CD14-positive monocyte (primary cell): ENCODE data around the gene SMURF1. TPM values are rescaled to one million over a fixed set of nuclear protein-coding genes. Genes with fewer than 3 reads are reported as not detected.

Source experiments
- DNase-seq, 3 donors: peaks; one replicate each; pipeline ENCODE4 v3.0.0-alpha.2; 2011 to 2022
- H2AFZ ChIP-seq: 2 replicates; pipeline ENCODE4 v1.6.0; 2012; ENCODE audit warnings: mild to moderate bottlenecking, low read depth, low read length, inconsistent platforms; ENCODE audit not compliant: insufficient read depth, poor library complexity, severe bottlenecking
- H3K27ac ChIP-seq, 2 donors: 1 replicate in 1 of 2; 2 replicates in 1 of 2; pipeline ENCODE4 v1.5.1; 2012 to 2013; ENCODE audit warnings: low read length in 2 of 2, control low read depth in 1 of 2, inconsistent platforms in 1 of 2, low read depth in 1 of 2, mild to moderate bottlenecking in 1 of 2
- H3K27me3 ChIP-seq, 2 donors: one replicate each; pipeline versions ENCODE4 v1.6.0 to v1.6.1; 2011 to 2013; ENCODE audit warnings: low read length in 2 of 2; ENCODE audit not compliant: control insufficient read depth in 2 of 2, insufficient read depth in 2 of 2
- H3K36me3 ChIP-seq, 2 donors: replicated peaks in 1 of 2; 1 replicate in 1 of 2; 2 replicates in 1 of 2; pipeline versions ENCODE4 v1.5.1 to v1.6.1; 2012 to 2013; ENCODE audit warnings: low read length in 2 of 2, control low read depth in 1 of 2, inconsistent platforms in 1 of 2, mild to moderate bottlenecking in 1 of 2; ENCODE audit not compliant: insufficient read depth in 2 of 2, control insufficient read depth in 1 of 2
- H3K4me1 ChIP-seq, 2 donors: 1 replicate in 1 of 2; 2 replicates in 1 of 2; pipeline versions ENCODE4 v1.5.1 to v1.6.1; 2012 to 2013; ENCODE audit warnings: low read length in 2 of 2, control low read depth in 1 of 2, inconsistent platforms in 1 of 2, mild to moderate bottlenecking in 1 of 2, moderate library complexity in 1 of 2; ENCODE audit not compliant: insufficient read depth in 2 of 2, control insufficient read depth in 1 of 2
- H3K4me2 ChIP-seq: replicated peaks from 2 replicates; pipeline ENCODE3; 2012; ENCODE audit warnings: low read length, moderate library complexity, mild to moderate bottlenecking; ENCODE audit not compliant: poor library complexity, severe bottlenecking; ENCODE audit errors: extremely low read depth
- H3K4me3 ChIP-seq, 3 experiments: fragments of 200-600 bp in 1 of 3; sonication (generic) in 1 of 3; replicated peaks in 1 of 3; 1 replicate in 2 of 3; 2 replicates in 1 of 3; pipeline ENCODE4 v1.5.1; 2011 to 2013; ENCODE audit warnings: low read length in 3 of 3, mild to moderate bottlenecking in 3 of 3, control low read depth in 2 of 3, low read depth in 2 of 3, inconsistent platforms in 1 of 3, moderate library complexity in 1 of 3
- H3K79me2 ChIP-seq: 2 replicates; pipeline ENCODE4 v1.6.0; 2012; ENCODE audit warnings: mild to moderate bottlenecking, control low read depth, inconsistent platforms, low read length, moderate library complexity; ENCODE audit not compliant: insufficient read depth
- H3K9ac ChIP-seq: 2 replicates; pipeline ENCODE4 v1.6.0; 2017; ENCODE audit warnings: low read length, mild to moderate bottlenecking; ENCODE audit not compliant: insufficient read depth, poor library complexity, severe bottlenecking
- H3K9me3 ChIP-seq, 2 donors: replicated peaks in 1 of 2; 1 replicate in 1 of 2; 2 replicates in 1 of 2; pipeline versions ENCODE4 v1.5.1 to v1.6.1; 2012 to 2013; ENCODE audit warnings: low read length in 2 of 2, control low read depth in 1 of 2; ENCODE audit not compliant: control insufficient read depth in 1 of 2, insufficient read depth in 1 of 2
- H4K20me1 ChIP-seq: 2 replicates; pipeline ENCODE4 v1.6.0; 2012; ENCODE audit warnings: mild to moderate bottlenecking, low read length, control low read depth, moderate library complexity; ENCODE audit not compliant: insufficient read depth
- H3K27ac Mint-ChIP-seq, 7 donors: one replicate each; pipeline ENCODE4 v1.8.0; 2020; ENCODE audit warnings: mild to moderate bottlenecking in 7 of 7, mixed read lengths in 7 of 7, moderate library complexity in 6 of 7, inconsistent platforms in 2 of 7
- H3K27me3 Mint-ChIP-seq, 3 donors: one replicate each; pipeline ENCODE4 v1.8.0; 2021 to 2022; ENCODE audit warnings: low read depth in 3 of 3, mild to moderate bottlenecking in 3 of 3, mixed read lengths in 3 of 3, moderate library complexity in 3 of 3, inconsistent platforms in 1 of 3
- H3K36me3 Mint-ChIP-seq, 2 donors: one replicate each; pipeline ENCODE4 v1.8.0; 2020; ENCODE audit warnings: mixed read lengths in 2 of 2, inconsistent platforms in 1 of 2, mild to moderate bottlenecking in 1 of 2
- H3K4me1 Mint-ChIP-seq: one replicate; pipeline ENCODE4 v1.8.0; 2020; ENCODE audit warnings: mild to moderate bottlenecking, mixed read lengths
- H3K4me3 Mint-ChIP-seq, 2 donors: one replicate each; pipeline ENCODE4 v1.8.0; 2020; ENCODE audit warnings: mild to moderate bottlenecking in 2 of 2, mixed read lengths in 2 of 2, moderate library complexity in 1 of 2
- H3K9me3 Mint-ChIP-seq, 7 donors: one replicate each; pipeline ENCODE4 v1.8.0; 2020 to 2022; ENCODE audit warnings: mixed read lengths in 7 of 7, mild to moderate bottlenecking in 6 of 7, moderate library complexity in 6 of 7, inconsistent platforms in 2 of 7
- CTCF ChIP-seq: fragments of 200-600 bp; IDR thresholded peaks from one replicate; pipeline ENCODE4 v1.8.0; 2022; ENCODE audit warnings: antibody characterized with exemption, mild to moderate bottlenecking
- WGBS: methylation state at CpG from one replicate; pipeline ENCODE4 v1.1.5; 2013; ENCODE audit warnings: missing lambda C conversion rate; ENCODE audit not compliant: insufficient coverage; 5-methylcytosine and 5-hydroxymethylcytosine counted together
- intact Hi-C, 2 donors: fragments of 100-400 bp; cut with micrococcal nuclease; formaldehyde crosslinking; loops; one replicate each; pipeline versions ENCODE4 v1.15.0 to v1.15.1; 2023
- polyA plus RNA-seq, 3 donors: library from polyadenylated mRNA; depleted of rRNA in 1 of 3; unstranded in 2 of 3; stranded (reverse) in 1 of 3; fragments of 300-500 nt in 2 of 3; fragments of >200 nt in 1 of 3; fragmentation: Illumina TruSeq in 2 of 3; gene quantifications; 1 replicate in 2 of 3; 2 replicates in 1 of 3; pipeline ENCODE4 v1.2.3, GENCODE V29; 2012 to 2021

SMURF1 gene
- polyA plus RNA-seq, 3 donors, result 0.48 to 15.8 (median 1.6) TPM

DNA sequence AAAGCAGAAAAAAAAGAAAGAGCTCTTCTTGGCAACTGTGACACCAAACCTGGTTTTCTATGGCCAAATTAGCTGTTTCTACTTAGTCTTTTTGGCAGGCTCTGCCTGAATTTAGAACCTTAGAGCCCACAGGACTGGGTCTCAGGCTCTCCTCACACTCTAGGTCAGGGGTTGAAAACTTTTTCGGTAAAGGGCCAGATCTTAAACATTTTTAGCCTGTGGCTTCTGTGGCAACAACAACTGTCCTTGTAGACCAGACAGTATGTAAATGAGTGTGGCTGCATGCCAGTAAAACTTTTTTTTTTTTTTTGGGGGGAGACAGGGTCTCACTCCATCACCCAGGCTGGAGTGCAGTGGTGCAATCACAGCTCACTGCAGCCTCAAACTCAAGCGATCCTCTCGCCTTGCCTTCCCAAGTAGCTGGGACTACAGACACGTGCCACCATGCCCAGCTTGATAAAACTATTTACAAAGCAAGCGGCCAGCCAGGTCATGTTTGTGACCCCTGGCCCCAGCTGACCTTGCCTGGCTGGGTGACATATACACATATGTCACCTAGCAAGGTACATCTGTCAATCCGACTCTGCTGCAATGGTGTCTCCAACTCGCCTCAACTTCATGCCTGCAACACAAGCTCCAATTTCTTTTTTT, 46.6 kb upstream of the SMURF1 start:
- Mint-ChIP-seq H3K9me3 (peaks cover 0 to 2% (median 0%) of the 10 kb centered on the region in 7 donors), H3K36me3 (no peaks in the 10 kb centered on the region), H3K4me1 (no peaks in the 10 kb centered on the region), H3K27ac (no peak overlapping the region), H3K27me3 (peaks cover 3 to 11% (median 11%) of the 10 kb centered on the region in 3 donors), H3K4me3 (no peak overlapping the region)
- H3K9me3 ChIP-seq, result no peaks in the 10 kb centered on the region
- 72% methylated on average over 6 of the region's 7 CpGs for WGBS
- H3K36me3 ChIP-seq, result no peaks in the 10 kb centered on the region
- H3K27ac ChIP-seq, result no peak overlapping the region
- H3K4me3 ChIP-seq, result no peak overlapping the region
- no peak overlapping the region for H2AFZ ChIP-seq
- H4K20me1 ChIP-seq, result no peaks in the 10 kb centered on the region
- H3K27me3 ChIP-seq, result no peaks in the 10 kb centered on the region
- no peaks in the 10 kb centered on the region for H3K79me2 ChIP-seq
- no peak for DNase-seq
- H3K4me2 ChIP-seq, result no peak overlapping the region
- no peak overlapping the region for H3K9ac ChIP-seq
- no peak for TF ChIP-seq CTCF
- H3K4me1 ChIP-seq, result no peaks in the 10 kb centered on the region
- intact Hi-C loops, result no loop called here

GRCh38 chr7:99189222-99189621, 45.3 kb upstream of the SMURF1 start:
- Mint-ChIP-seq H3K4me3 (no peak overlapping the region), H3K27ac (peak overlapping the region in 1 of 7 donors; percentile 1), H3K9me3 (peaks cover 0 to 2% (median 0%) of the 10 kb centered on the region in 7 donors), H3K36me3 (no peaks in the 10 kb centered on the region), H3K27me3 (peaks cover 1 to 11% (median 10%) of the 10 kb centered on the region in 3 donors), H3K4me1 (no peaks in the 10 kb centered on the region)
- H3K79me2 ChIP-seq, result no peaks in the 10 kb centered on the region
- no peak overlapping the region for H2AFZ ChIP-seq
- no peak overlapping the region for H3K27ac ChIP-seq
- no peak for TF ChIP-seq CTCF
- no peak overlapping the region for H3K4me2 ChIP-seq
- no peak overlapping the region for H3K4me3 ChIP-seq
- DNase-seq, result no peak
- H3K4me1 ChIP-seq, result no peaks in the 10 kb centered on the region
- H4K20me1 ChIP-seq, result no peaks in the 10 kb centered on the region
- intact Hi-C loops, result no loop called here
- H3K9ac ChIP-seq, result no peak overlapping the region
- no peaks in the 10 kb centered on the region for H3K36me3 ChIP-seq
- no peaks in the 10 kb centered on the region for H3K9me3 ChIP-seq
- no peaks in the 10 kb centered on the region for H3K27me3 ChIP-seq
- 100% methylated on average over 1 of the region's 1 CpG for WGBS
